Skin epidermis (tissue), 12 donors: Measurements from ENCODE around the gene UBAP2.

Experiments used
- H3K27ac ChIP-seq, 21 experiments: fragments of 200-600 bp; sonication (generic) in 11 of 21; one replicate each; pipeline ENCODE4 v1.5.0; 2020; ENCODE audit warnings: mild to moderate bottlenecking in 3 of 21, inconsistent platforms in 2 of 21, moderate library complexity in 2 of 21
- H3K4me3 ChIP-seq, 7 experiments: fragments of 200-600 bp; sonication (generic) in 2 of 7; one replicate each; pipeline ENCODE4 v1.5.0; 2020; ENCODE audit warnings: inconsistent platforms in 2 of 7, mild to moderate bottlenecking in 2 of 7, moderate library complexity in 1 of 7

UBAP2 gene

GRCh38 chr9:33893861-33894260 is 154.8 kb downstream of the UBAP2 start:
- no peak overlapping the region for H3K27ac ChIP-seq
- H3K4me3 ChIP-seq = no peak overlapping the region

DNA sequence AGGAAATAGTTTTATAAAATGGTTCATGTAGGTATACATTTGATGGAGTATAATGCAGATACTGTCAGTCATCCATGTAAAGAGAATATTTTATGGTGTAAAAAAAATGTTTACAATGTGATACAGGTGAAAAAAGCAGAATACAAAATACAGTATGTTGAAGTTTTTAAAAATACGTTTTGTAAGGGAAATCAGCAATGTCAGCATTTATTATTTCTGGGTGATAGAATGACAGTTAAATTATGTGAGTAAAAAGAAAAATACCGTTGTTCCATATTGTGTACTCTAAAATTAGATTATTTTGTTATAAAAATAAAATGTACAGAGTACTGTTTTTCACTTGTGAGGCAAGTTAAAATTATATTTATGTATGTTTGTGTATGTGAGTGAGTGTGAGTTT is 162.7 kb downstream of the UBAP2 start:
- H3K27ac ChIP-seq = no peak overlapping the region

GRCh38 chr9:33884856-33885701 is 163.6 kb downstream of the UBAP2 start:
- Histone ChIP-seq H3K4me3 (no peak overlapping the region), H3K27ac (no peak overlapping the region)

More for the DNA sequence above, 162.7 kb downstream of the UBAP2 start:
- H3K4me3 ChIP-seq = no peak overlapping the region

GRCh38 chr9:33881635-33882034 is 167.1 kb downstream of the UBAP2 start:
- Histone ChIP-seq H3K4me3 (no peak overlapping the region), H3K27ac (no peak overlapping the region)

DNA sequence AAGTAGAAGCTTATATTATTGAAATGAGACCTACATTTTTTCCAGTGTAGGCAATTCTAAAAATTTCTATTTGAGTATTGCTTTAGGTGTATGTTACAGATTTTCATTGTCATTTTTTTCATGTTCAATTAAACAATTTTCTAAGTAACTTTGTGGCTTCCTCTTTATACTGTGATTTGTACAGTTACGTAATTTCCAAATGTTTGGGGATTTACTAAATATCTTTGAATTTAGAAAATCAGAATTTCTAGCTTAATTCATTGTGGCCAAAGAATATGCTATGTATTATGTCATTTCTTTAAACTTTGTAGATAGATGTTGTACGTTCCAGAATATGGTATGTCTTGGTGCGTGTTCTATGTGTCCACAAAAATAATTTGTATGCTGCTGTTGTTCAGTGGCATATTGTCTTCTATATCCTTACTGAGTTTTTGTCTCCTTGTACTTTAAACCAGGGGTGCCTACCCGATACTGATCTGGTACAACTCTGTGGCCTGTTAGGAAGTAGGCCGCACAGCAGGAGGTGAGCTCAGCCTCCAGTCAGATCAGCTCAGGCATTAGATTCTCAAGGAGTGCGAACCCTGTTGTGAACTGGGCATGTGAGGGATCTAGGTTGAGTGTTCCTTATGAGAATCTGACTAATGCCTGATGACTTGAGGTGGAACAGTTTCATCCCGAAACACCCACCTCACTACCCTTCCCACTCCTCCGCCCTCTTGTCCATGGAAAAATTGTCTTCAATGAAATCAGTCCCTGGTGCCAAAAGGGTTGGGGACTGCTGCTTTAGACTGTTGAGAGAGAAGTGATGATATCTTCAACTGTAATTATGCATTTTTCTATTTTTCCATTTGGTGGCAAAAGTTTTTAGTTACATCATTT is 168.2 kb downstream of the UBAP2 start:
- H3K4me3 ChIP-seq = no peak overlapping the region
- H3K27ac ChIP-seq = no peak overlapping the region

- no peak overlapping the region for H3K4me3 ChIP-seq
- no peak overlapping the region for H3K27ac ChIP-seq
Observed at GRCh38 chr9:33878691-33879366, 169.9 kb downstream of the UBAP2 start.

DNA sequence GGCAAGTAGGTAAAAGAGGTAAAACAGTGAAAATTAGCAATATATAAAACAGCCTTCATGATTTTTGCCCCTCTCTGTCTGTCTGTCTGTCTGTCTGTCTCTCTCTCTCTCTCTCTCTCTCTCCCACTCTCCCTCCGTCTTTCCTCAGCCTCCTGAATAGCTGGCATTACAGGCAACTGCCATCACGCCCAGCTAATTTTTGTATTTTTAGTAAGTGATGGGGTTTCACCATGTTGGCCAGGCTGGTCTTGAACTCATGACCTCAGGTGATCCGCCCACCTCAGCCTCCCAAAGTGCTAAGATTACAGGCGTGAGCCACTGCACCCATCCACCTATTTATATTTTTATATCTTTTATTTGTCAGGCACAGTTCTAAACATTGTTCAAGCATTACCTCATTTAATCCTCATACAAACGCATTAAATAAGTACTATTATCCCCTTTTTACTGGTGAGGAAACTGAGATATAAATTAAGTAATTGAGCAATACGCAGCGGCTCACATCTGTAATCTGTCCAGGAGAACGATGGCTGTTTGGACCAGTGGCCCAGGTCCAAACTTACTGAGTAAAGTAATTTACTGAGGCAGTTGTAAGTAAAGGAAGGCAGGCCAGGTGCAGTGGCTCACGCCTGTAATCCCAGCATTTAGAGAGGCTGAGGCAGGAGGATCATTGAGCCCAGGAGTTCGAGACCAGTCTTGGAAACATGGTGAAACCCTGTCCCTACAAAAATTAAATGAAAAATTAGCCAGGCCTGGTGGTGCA is 170.8 kb downstream of the UBAP2 start:
- Histone ChIP-seq H3K4me3 (no peak overlapping the region), H3K27ac (no peak overlapping the region)
